Activated CD4-positive, alpha-beta memory T cell treated with anti-CD3 and anti-CD28 coated beads for 36 hours (primary cell): ENCODE measurements around the gene CYTH1. TPM values are rescaled to one million over a fixed set of nuclear protein-coding genes. Genes with fewer than 3 reads are reported as not detected.

Source experiments
- CTCF ChIA-PET: fragments of 350-600 bp; sonication (Branson Sonifier 250); formaldehyde crosslinking; loops from one replicate; lab custom pipeline; 2021; ENCODE audit warnings: antibody characterized with exemption, inconsistent platforms; lab: Charles Lee
- POLR2A ChIA-PET: fragments of 350-600 bp; sonication (Branson Sonifier 250); formaldehyde crosslinking; loops from one replicate; lab custom pipeline; 2021; ENCODE audit warnings: antibody characterized with exemption; lab: Charles Lee
- DNase-seq: peaks from one replicate; pipeline ENCODE4 v3.0.0-alpha.2; 2020
- H3K27ac Mint-ChIP-seq: one replicate; pipeline ENCODE4 v1.8.0; 2021; ENCODE audit warnings: mixed read lengths
- H3K27me3 Mint-ChIP-seq: one replicate; pipeline ENCODE4 v1.8.0; 2021; ENCODE audit warnings: mixed read lengths
- H3K36me3 Mint-ChIP-seq: one replicate; pipeline ENCODE4 v1.8.0; 2021; ENCODE audit warnings: mixed read lengths
- H3K4me1 Mint-ChIP-seq: one replicate; pipeline ENCODE4 v1.8.0; 2021; ENCODE audit warnings: low read depth, mixed read lengths
- H3K4me3 Mint-ChIP-seq: one replicate; pipeline ENCODE4 v1.8.0; 2021; ENCODE audit warnings: mild to moderate bottlenecking, mixed read lengths
- H3K9me3 Mint-ChIP-seq: one replicate; pipeline ENCODE4 v1.8.0; 2021; ENCODE audit warnings: mixed read lengths
- intact Hi-C: fragments of 100-400 bp; cut with micrococcal nuclease; formaldehyde crosslinking; loops from one replicate; pipeline ENCODE4 v1.15.1; 2023
- total RNA-seq, 2 experiments: library from RNA; stranded (reverse); gene quantifications; one replicate each; pipeline ENCODE4 v1.2.3, GENCODE V29; 2021

CYTH1 gene
- total RNA-seq, 2 experiments from 2014 or later = 184 to 204 TPM

- H3K36me3 Mint-ChIP-seq = peaks cover 78% of the 10 kb centered on the region
- H3K27ac Mint-ChIP-seq = peak overlapping the region; percentile 93
- peaks cover 63% of the 10 kb centered on the region for H3K4me1 Mint-ChIP-seq
- ChIA-PET CTCF (interaction anchor here (1.4 kb wide), 1 partner anchor 18 kb away, joined by 3 read pairs; no protein-coding TSS in a partner anchor), POLR2A (interaction anchor here (0.6 to 2.1 kb wide), 5 partner anchors 15 to 1772 kb away, joined by 3 to 7 read pairs (median 3); partner anchors contain the start of gene USP36)
- no peaks in the 10 kb centered on the region for H3K9me3 Mint-ChIP-seq
- H3K27me3 Mint-ChIP-seq = no peaks in the 10 kb centered on the region
- intact Hi-C loops = no loop called here
- H3K4me3 Mint-ChIP-seq = no peak overlapping the region
- DNase-seq = no peak
These were observed 38.0 kb upstream of the CYTH1 start for GRCh38 chr17:78819806-78820792.

GRCh38 chr17:78819402-78819801 lies 37.3 kb upstream of the CYTH1 start:
- no peak for DNase-seq
- peaks cover 58% of the 10 kb centered on the region for H3K4me1 Mint-ChIP-seq
- intact Hi-C loops = no loop called here
- H3K36me3 Mint-ChIP-seq = peaks cover 74% of the 10 kb centered on the region
- ChIA-PET POLR2A (interaction anchor here (1.1 to 2.1 kb wide), 4 partner anchors 14 to 71 kb away, joined by 3 to 7 read pairs (median 4); no protein-coding TSS in a partner anchor), CTCF (no interaction called here)
- peak overlapping the region; percentile 7 for H3K4me3 Mint-ChIP-seq
- no peaks in the 10 kb centered on the region for H3K9me3 Mint-ChIP-seq
- H3K27me3 Mint-ChIP-seq = no peaks in the 10 kb centered on the region
- H3K27ac Mint-ChIP-seq = peak overlapping the region; percentile 93

- ChIA-PET POLR2A (interaction anchor here (0.9 to 2.1 kb wide), 5 partner anchors 14 to 71 kb away, joined by 3 to 7 read pairs (median 4); no protein-coding TSS in a partner anchor), CTCF (interaction anchor here (0.6 to 0.8 kb wide), 2 partner anchors 16 to 933 kb away, joined by 3 read pairs; no protein-coding TSS in a partner anchor)
- peak overlapping the region; percentile 93 for H3K27ac Mint-ChIP-seq
- DNase-seq = peak; percentile 68
- H3K27me3 Mint-ChIP-seq = no peaks in the 10 kb centered on the region
- intact Hi-C loops = no loop called here
- H3K4me1 Mint-ChIP-seq = peaks cover 58% of the 10 kb centered on the region
- no peaks in the 10 kb centered on the region for H3K9me3 Mint-ChIP-seq
- H3K36me3 Mint-ChIP-seq = peaks cover 75% of the 10 kb centered on the region
- peak overlapping the region; percentile 7 for H3K4me3 Mint-ChIP-seq
These were observed 36.9 kb upstream of the CYTH1 start for GRCh38 chr17:78818932-78819331.

GRCh38 chr17:78818152-78818846 lies 36.2 kb upstream of the CYTH1 start:
- Mint-ChIP-seq H3K4me1 (peaks cover 60% of the 10 kb centered on the region), H3K27ac (peak overlapping the region; percentile 93), H3K9me3 (no peaks in the 10 kb centered on the region), H3K36me3 (peaks cover 73% of the 10 kb centered on the region), H3K27me3 (no peaks in the 10 kb centered on the region), H3K4me3 (peak overlapping the region; percentile 2)
- ChIA-PET CTCF (interaction anchor here (0.6 to 0.8 kb wide), 2 partner anchors 15 to 932 kb away, joined by 3 read pairs; no protein-coding TSS in a partner anchor), POLR2A (interaction anchor here (0.9 to 2.1 kb wide), 6 partner anchors 13 to 70 kb away, joined by 3 to 7 read pairs (median 5); no protein-coding TSS in a partner anchor)
- DNase-seq = no peak
- intact Hi-C loops = no loop called here

GRCh38 chr17:78817123-78817522 lies 35.0 kb upstream of the CYTH1 start:
- DNase-seq = peak; percentile 89
- ChIA-PET CTCF (interaction anchor here (1.0 to 1.6 kb wide), 3 partner anchors 17 to 109 kb away, joined by 3 to 4 read pairs (median 3); no protein-coding TSS in a partner anchor), POLR2A (interaction anchor here (1.3 to 1.6 kb wide), 3 partner anchors 13 to 69 kb away, joined by 3 to 6 read pairs (median 6); no protein-coding TSS in a partner anchor)
- peak overlapping the region; percentile 92 for H3K27ac Mint-ChIP-seq
- peaks cover 72% of the 10 kb centered on the region for H3K36me3 Mint-ChIP-seq
- intact Hi-C loops = loop anchor here (1.0 to 2.0 kb wide), 5 partner anchors 12 to 108 kb away; no protein-coding TSS in a partner anchor
- H3K4me1 Mint-ChIP-seq = peaks cover 61% of the 10 kb centered on the region
- no peaks in the 10 kb centered on the region for H3K9me3 Mint-ChIP-seq
- peak overlapping the region; percentile 2 for H3K4me3 Mint-ChIP-seq
- H3K27me3 Mint-ChIP-seq = no peaks in the 10 kb centered on the region

- Mint-ChIP-seq H3K27ac (peak overlapping the region; percentile 58), H3K36me3 (peaks cover 71% of the 10 kb centered on the region), H3K4me1 (peaks cover 57% of the 10 kb centered on the region), H3K9me3 (no peaks in the 10 kb centered on the region), H3K4me3 (no peak overlapping the region), H3K27me3 (no peaks in the 10 kb centered on the region)
- DNase-seq = no peak
- POLR2A ChIA-PET = no interaction called here
- intact Hi-C loops = loop anchor here (2.0 kb wide), 1 partner anchor 107 kb away; no protein-coding TSS in a partner anchor
- CTCF ChIA-PET = no interaction called here
These were observed 33.6 kb upstream of the CYTH1 start for GRCh38 chr17:78815696-78816095.

- H3K27ac Mint-ChIP-seq = peak overlapping the region; percentile 6
- POLR2A ChIA-PET = no interaction called here
These were observed 30.8 kb upstream of the CYTH1 start for GRCh38 chr17:78812855-78813254.

GRCh38 chr17:78808163-78808562 lies 26.1 kb upstream of the CYTH1 start:
- H3K36me3 Mint-ChIP-seq = peaks cover 74% of the 10 kb centered on the region
- H3K4me3 Mint-ChIP-seq = no peak overlapping the region
- CTCF ChIA-PET = no interaction called here
- no peaks in the 10 kb centered on the region for H3K27me3 Mint-ChIP-seq
- peak overlapping the region; percentile 66 for H3K27ac Mint-ChIP-seq
- H3K4me1 Mint-ChIP-seq = peaks cover 49% of the 10 kb centered on the region
- DNase-seq = no peak
- POLR2A ChIA-PET = no interaction called here
- H3K9me3 Mint-ChIP-seq = no peaks in the 10 kb centered on the region
- intact Hi-C loops = loop anchor here (5.0 kb wide), 2 partner anchors 34 to 426 kb away; partner anchors contain the start of gene USP36

More at GRCh38 chr17:78812855-78813254, 30.8 kb upstream of the CYTH1 start:
- Mint-ChIP-seq H3K4me1 (peaks cover 36% of the 10 kb centered on the region), H3K4me3 (no peak overlapping the region), H3K36me3 (peaks cover 66% of the 10 kb centered on the region), H3K9me3 (no peaks in the 10 kb centered on the region), H3K27me3 (no peaks in the 10 kb centered on the region)
- intact Hi-C loops = no loop called here
- peak; percentile 23 for DNase-seq
- CTCF ChIA-PET = no interaction called here

- Mint-ChIP-seq H3K4me3 (no peak overlapping the region), H3K4me1 (peaks cover 51% of the 10 kb centered on the region), H3K27ac (peak overlapping the region; percentile 95), H3K27me3 (no peaks in the 10 kb centered on the region), H3K36me3 (peaks cover 72% of the 10 kb centered on the region), H3K9me3 (no peaks in the 10 kb centered on the region)
- DNase-seq = peak; percentile 60
- ChIA-PET POLR2A (interaction anchor here (0.9 kb wide), 1 partner anchor 25 kb away, joined by 3 read pairs; no protein-coding TSS in a partner anchor), CTCF (no interaction called here)
- intact Hi-C loops = loop anchor here (5.0 kb wide), 2 partner anchors 36 to 424 kb away; partner anchors contain the start of gene USP36
These were observed 24.4 kb upstream of the CYTH1 start for GRCh38 chr17:78806451-78806850.

GRCh38 chr17:78805301-78805700 lies 23.2 kb upstream of the CYTH1 start:
- peaks cover 68% of the 10 kb centered on the region for H3K36me3 Mint-ChIP-seq
- H3K27me3 Mint-ChIP-seq = no peaks in the 10 kb centered on the region
- peak; percentile 93 for DNase-seq
- CTCF ChIA-PET = interaction anchor here (0.7 to 1.5 kb wide), 6 partner anchors 20 to 167 kb away, joined by 3 to 5 read pairs (median 3); partner anchors contain the start of gene USP36
- H3K4me3 Mint-ChIP-seq = peak overlapping the region; percentile 51
- peak overlapping the region; percentile 95 for H3K27ac Mint-ChIP-seq
- no peaks in the 10 kb centered on the region for H3K9me3 Mint-ChIP-seq
- POLR2A ChIA-PET = interaction anchor here (0.8 to 1.8 kb wide), 11 partner anchors 12 to 79 kb away, joined by 3 to 14 read pairs (median 3); no protein-coding TSS in a partner anchor
- H3K4me1 Mint-ChIP-seq = peaks cover 54% of the 10 kb centered on the region
- intact Hi-C loops = loop anchor here (1.0 to 5.0 kb wide), 5 partner anchors 12 to 423 kb away; partner anchors contain the start of gene USP36

GRCh38 chr17:78804777-78805176 lies 22.7 kb upstream of the CYTH1 start:
- peak; percentile 80 for DNase-seq
- peaks cover 60% of the 10 kb centered on the region for H3K4me1 Mint-ChIP-seq

More at GRCh38 chr17:78804777-78805176, 22.7 kb upstream of the CYTH1 start:
- Mint-ChIP-seq H3K4me3 (peak overlapping the region; percentile 51), H3K27ac (peak overlapping the region; percentile 95), H3K27me3 (no peaks in the 10 kb centered on the region), H3K9me3 (no peaks in the 10 kb centered on the region), H3K36me3 (peaks cover 68% of the 10 kb centered on the region)
- intact Hi-C loops = loop anchor here (1.0 to 5.0 kb wide), 5 partner anchors 13 to 422 kb away; partner anchors contain the start of gene USP36
- ChIA-PET POLR2A (interaction anchor here (0.8 to 1.8 kb wide), 10 partner anchors 12 to 79 kb away, joined by 3 to 14 read pairs (median 4); no protein-coding TSS in a partner anchor), CTCF (interaction anchor here (0.7 to 1.5 kb wide), 6 partner anchors 19 to 168 kb away, joined by 3 to 5 read pairs (median 3); partner anchors contain the start of gene USP36)
